GM21737 (cell line): ENCODE results near the gene DEFB128.

ENCODE experiments used
- ATAC-seq: cut with Tn5 transposase; IDR thresholded peaks from one replicate; pipeline ENCODE4 v1.9.1; 2021; ENCODE audit warnings: mild to moderate bottlenecking, moderate library complexity; ENCODE audit not compliant: unreplicated experiment

Gene DEFB128

DNA sequence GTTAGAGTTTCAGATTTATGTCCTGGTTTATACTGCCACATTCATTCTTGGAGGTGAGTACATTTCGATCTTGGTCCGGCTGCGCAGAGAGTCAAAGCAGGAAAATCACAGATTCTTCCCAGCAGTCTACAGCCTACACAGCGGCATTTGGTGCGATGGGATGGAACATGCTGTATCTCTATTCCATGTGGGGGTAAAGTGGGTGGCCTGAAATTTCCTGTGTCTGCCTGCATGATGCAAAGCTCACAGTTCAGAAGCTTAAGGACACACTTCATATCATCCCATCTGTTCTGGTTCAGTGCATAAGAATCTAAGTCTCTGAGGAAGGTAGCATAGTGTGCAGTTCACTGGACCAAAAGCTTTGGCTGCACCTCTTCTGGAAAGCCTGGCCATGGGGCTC, 32.4 kb downstream of the DEFB128 start, which contains the start of gene DEFB127:
TSS of gene DEFB127 (plus strand) at position 301 of the 400 bp plus-strand sequence. CDS start at position 392, 91 bp downstream.
- no peak for ATAC-seq

DNA sequence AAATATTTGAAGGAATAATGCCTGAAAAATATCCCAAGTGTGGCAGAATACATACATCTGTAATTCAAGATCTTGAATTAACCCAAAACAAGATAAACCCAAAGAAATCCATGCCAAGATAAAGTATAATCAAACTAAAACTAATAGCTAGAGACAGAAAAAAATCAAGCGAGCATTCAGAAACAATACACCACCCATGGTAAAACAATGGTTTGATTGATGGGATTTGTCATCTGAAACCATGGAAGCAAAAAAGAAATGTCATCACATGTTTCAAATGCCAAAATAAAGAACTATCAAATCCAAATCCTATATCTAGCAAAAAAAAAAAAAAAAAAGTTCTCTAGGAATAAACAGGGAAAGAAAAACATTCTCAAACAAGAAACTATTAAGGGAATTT, 37.4 kb downstream of the DEFB128 start:
- ATAC-seq = no peak

DNA sequence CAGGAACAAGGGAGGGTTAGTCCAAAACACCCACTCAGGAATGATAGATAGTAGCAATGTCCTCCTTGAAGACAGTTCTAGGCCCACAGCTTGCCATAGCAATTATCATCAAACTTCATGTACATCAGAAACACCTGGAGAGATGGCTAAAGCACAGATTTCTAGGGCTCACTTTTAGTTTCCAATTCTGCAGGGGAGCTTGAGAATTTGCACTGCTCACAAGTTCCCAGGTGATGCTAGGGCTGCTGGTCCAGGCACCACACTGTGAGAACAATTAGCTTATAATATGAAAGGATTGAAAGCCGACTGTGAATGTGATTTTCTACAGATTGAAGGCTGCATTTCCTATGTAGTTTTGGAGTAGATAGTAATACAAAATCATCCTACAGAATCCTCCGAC, 43.6 kb downstream of the DEFB128 start:
- ATAC-seq = no peak

DNA sequence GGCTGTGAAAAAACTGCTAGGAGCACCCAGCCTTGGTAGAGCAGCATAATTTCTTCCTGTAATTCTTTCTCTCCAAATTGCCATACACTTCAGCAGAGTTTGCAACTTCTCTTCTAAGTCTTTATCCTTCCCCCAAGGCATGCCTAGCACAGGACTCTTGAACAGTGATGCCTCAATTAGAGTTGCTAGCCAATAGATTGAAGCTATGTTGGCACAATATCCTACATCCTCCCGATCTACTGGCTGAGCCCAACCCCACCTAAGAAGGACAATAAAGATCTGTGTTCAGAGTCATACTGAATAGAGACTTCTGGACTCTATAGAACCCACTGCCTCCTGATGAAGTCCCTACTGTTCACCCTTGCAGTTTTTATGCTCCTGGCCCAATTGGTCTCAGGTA, 47.2 kb downstream of the DEFB128 start, which contains the start of gene DEFB126:
TSS of gene DEFB126 (plus strand) at position 301 of the 400 bp plus-strand sequence. CDS start at position 340, 39 bp downstream.
- ATAC-seq = no peak
